Spleen (tissue), 7 donors: ENCODE results near the gene SLC29A1.

Experiments
- POLR2A ChIP-seq, 3 donors: fragments of 450-650 bp; IDR thresholded peaks; one replicate each; pipeline ENCODE4 v1.5.1; 2017; ENCODE audit warnings: antibody characterized with exemption in 3 of 3, mild to moderate bottlenecking in 1 of 3
- POLR2AphosphoS5 ChIP-seq, 3 donors: sonication (generic); formaldehyde crosslinking; IDR thresholded peaks; one replicate each; pipeline ENCODE4 v1.5.1; 2017; ENCODE audit warnings: antibody characterized with exemption in 3 of 3
- TF ChIP-seq, protein P1 (sequence below), 11 experiments: fragments of 200-600 bp in 7 of 11; fragments of 450-650 bp in 4 of 11; sonication (generic) in 4 of 11; IDR thresholded peaks in 8 of 11; conservative IDR thresholded peaks in 3 of 11; 1 replicate in 7 of 11; 2 replicates in 4 of 11; pipeline versions ENCODE4 v1.4.0 to v1.8.0; 2016 to 2021; ENCODE audit warnings: antibody characterized with exemption in 11 of 11, inconsistent platforms in 4 of 11, mild to moderate bottlenecking in 1 of 11
- donor health status: DM: no; HTN: no; CAD: no; lungs with moderate emphysema.
- donor health status: DM: no; HTN: no; CAD: no.
- donor health status: DM: no; HTN: no; CAD: no.

GRCh38 chr6:44211284-44211683, 12.1 kb upstream of the SLC29A1 start:
- no peak for TF ChIP-seq POLR2AphosphoS5 (IDR thresholded peaks at IDR 0.05)
- TF ChIP-seq, protein P1, sequence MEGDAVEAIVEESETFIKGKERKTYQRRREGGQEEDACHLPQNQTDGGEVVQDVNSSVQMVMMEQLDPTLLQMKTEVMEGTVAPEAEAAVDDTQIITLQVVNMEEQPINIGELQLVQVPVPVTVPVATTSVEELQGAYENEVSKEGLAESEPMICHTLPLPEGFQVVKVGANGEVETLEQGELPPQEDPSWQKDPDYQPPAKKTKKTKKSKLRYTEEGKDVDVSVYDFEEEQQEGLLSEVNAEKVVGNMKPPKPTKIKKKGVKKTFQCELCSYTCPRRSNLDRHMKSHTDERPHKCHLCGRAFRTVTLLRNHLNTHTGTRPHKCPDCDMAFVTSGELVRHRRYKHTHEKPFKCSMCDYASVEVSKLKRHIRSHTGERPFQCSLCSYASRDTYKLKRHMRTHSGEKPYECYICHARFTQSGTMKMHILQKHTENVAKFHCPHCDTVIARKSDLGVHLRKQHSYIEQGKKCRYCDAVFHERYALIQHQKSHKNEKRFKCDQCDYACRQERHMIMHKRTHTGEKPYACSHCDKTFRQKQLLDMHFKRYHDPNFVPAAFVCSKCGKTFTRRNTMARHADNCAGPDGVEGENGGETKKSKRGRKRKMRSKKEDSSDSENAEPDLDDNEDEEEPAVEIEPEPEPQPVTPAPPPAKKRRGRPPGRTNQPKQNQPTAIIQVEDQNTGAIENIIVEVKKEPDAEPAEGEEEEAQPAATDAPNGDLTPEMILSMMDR (IDR thresholded peaks at IDR 0.05 in 8 of 11, conservative IDR thresholded peaks at IDR 0.05 in 3 of 11) = no peak
- TF ChIP-seq POLR2A (IDR thresholded peaks at IDR 0.05) = no peak
